HepG2 (cell line): Measurements from ENCODE around the gene GRIN2C. TPM values are rescaled to one million over a fixed set of nuclear protein-coding genes. Genes with fewer than 3 reads are reported as not detected.

Experiments
- CREM ChIP-seq, 2 experiments: sonication (generic) in 1 of 2; formaldehyde crosslinking in 1 of 2; IDR thresholded peaks; 2 replicates each; pipeline versions ENCODE4 v1.4.0 to v1.6.1; 2016 to 2020; ENCODE audit warnings: antibody characterized with exemption in 1 of 2, mild to moderate bottlenecking in 1 of 2, missing genetic modification reagents in 1 of 2
- FOXA1 ChIP-seq, 2 experiments: fragments of 450-650 bp in 1 of 2; sonication (generic) in 1 of 2; formaldehyde crosslinking in 1 of 2; IDR thresholded peaks; 2 replicates each; pipeline versions ENCODE4 v1.4.0 to v1.6.1; 2016 to 2020; ENCODE audit warnings: missing genetic modification reagents in 1 of 2
- HES4 ChIP-seq: sonication (generic); formaldehyde crosslinking; IDR thresholded peaks from 2 replicates; pipeline ENCODE4 v1.9.0; 2021; ENCODE audit warnings: mild to moderate bottlenecking, missing genetic modification reagents, borderline replicate concordance
- HMG20A ChIP-seq: IDR thresholded peaks from 2 replicates; pipeline ENCODE4 v1.6.1; 2016; ENCODE audit warnings: borderline replicate concordance
- HMG20B ChIP-seq: conservative IDR thresholded peaks from 2 replicates; pipeline ENCODE4 v1.6.1; 2016; ENCODE audit warnings: missing genetic modification reagents, missing compliant biosample characterization
- MIXL1 ChIP-seq: IDR thresholded peaks from 2 replicates; pipeline ENCODE4 v1.6.1; 2016
- RBM39 ChIP-seq: fragments of 200-400 bp; formaldehyde crosslinking; IDR thresholded peaks from one replicate; pipeline ENCODE4 v1.6.1; 2018; ENCODE audit warnings: antibody characterized with exemption, mild to moderate bottlenecking, low read depth, low read length; ENCODE audit not compliant: poor library complexity, severe bottlenecking
- RFX1 ChIP-seq: fragments of 450-650 bp; IDR thresholded peaks from 2 replicates; pipeline ENCODE4 v1.6.1; 2017
- RFX3 ChIP-seq: IDR thresholded peaks from 2 replicates; pipeline ENCODE4 v1.6.1; 2016; ENCODE audit warnings: missing biosample characterization, missing genetic modification reagents
- SALL1 ChIP-seq: sonication (generic); formaldehyde crosslinking; IDR thresholded peaks from 2 replicates; pipeline ENCODE4 v1.8.0; 2022; ENCODE audit warnings: mild to moderate bottlenecking, missing genetic modification reagents
- SYNCRIP ChIP-seq: fragments of 200-400 bp; formaldehyde crosslinking; IDR thresholded peaks from 2 replicates; pipeline ENCODE4 v1.6.1; 2018; ENCODE audit warnings: mild to moderate bottlenecking, low read depth, low read length; ENCODE audit not compliant: insufficient read depth
- TP53 ChIP-seq: sonication (generic); formaldehyde crosslinking; conservative IDR thresholded peaks from 2 replicates; pipeline ENCODE4 v1.4.0; 2020; ENCODE audit warnings: missing genetic modification reagents
- ZNF34 ChIP-seq: sonication (generic); formaldehyde crosslinking; IDR thresholded peaks from 2 replicates; pipeline ENCODE4 v1.4.0; 2020; ENCODE audit warnings: mild to moderate bottlenecking, missing genetic modification reagents, borderline replicate concordance
- ZNF350 ChIP-seq: sonication (generic); formaldehyde crosslinking; IDR thresholded peaks from 2 replicates; pipeline ENCODE4 v1.4.0; 2020; ENCODE audit warnings: mild to moderate bottlenecking, low read depth, missing genetic modification reagents, borderline replicate concordance
- ZNF383 ChIP-seq: sonication (generic); formaldehyde crosslinking; IDR thresholded peaks from 2 replicates; pipeline ENCODE4 v1.4.0; 2020; ENCODE audit warnings: missing genetic modification reagents, mild to moderate bottlenecking, borderline replicate concordance
- ZNF432 ChIP-seq: sonication (generic); formaldehyde crosslinking; IDR thresholded peaks from 2 replicates; pipeline ENCODE4 v1.5.0; 2020; ENCODE audit warnings: missing genetic modification reagents, mild to moderate bottlenecking, borderline replicate concordance
- ZNF446 ChIP-seq: sonication (generic); formaldehyde crosslinking; IDR thresholded peaks from 2 replicates; pipeline ENCODE4 v1.5.0; 2020; ENCODE audit warnings: mild to moderate bottlenecking, missing genetic modification reagents
- polyA plus RNA-seq, 8 experiments: library from polyadenylated mRNA; depleted of rRNA in 3 of 8; stranded (reverse) in 7 of 8; unstranded in 1 of 8; fragments of >200 nt; fragmentation: Illumina TruSeq in 4 of 8; extraction: Trizol in 4 of 8; gene quantifications; 2 replicates each; pipeline versions ENCODE4 v1.2.1 to v1.2.3, GENCODE V29; 2011 to 2016; ENCODE audit warnings: low read depth in 4 of 8, missing spikeins in 1 of 8, mixed read lengths in 1 of 8; ENCODE audit not compliant: insufficient read depth in 1 of 8
- total RNA-seq, 5 experiments: library from RNA; depleted of rRNA; stranded (reverse); fragments of >200 nt; fragmentation: Illumina TruSeq; extraction: Trizol; gene quantifications; 2 replicates each; pipeline ENCODE4 v1.2.3, GENCODE V29; 2016; ENCODE audit warnings: low read depth in 1 of 5
- TF ChIP-seq, protein P1 (sequence below): sonication (generic); formaldehyde crosslinking; IDR thresholded peaks from 2 replicates; pipeline ENCODE4 v1.5.1; 2020; ENCODE audit warnings: missing genetic modification reagents, mild to moderate bottlenecking, borderline replicate concordance
- TF ChIP-seq, protein P2 (sequence below): sonication (generic); formaldehyde crosslinking; IDR thresholded peaks from 2 replicates; pipeline ENCODE4 v1.5.0; 2020; ENCODE audit warnings: mild to moderate bottlenecking, missing genetic modification reagents
- TF ChIP-seq, protein P3 (sequence below): sonication (generic); formaldehyde crosslinking; IDR thresholded peaks from 2 replicates; pipeline ENCODE4 v1.4.0; 2020; ENCODE audit warnings: missing genetic modification reagents
- TF ChIP-seq, protein P4 (sequence below): sonication (generic); formaldehyde crosslinking; IDR thresholded peaks from 2 replicates; pipeline ENCODE4 v1.8.1; 2022; ENCODE audit warnings: mild to moderate bottlenecking, missing genetic modification reagents

Gene GRIN2C
- total and polyA plus RNA-seq, 2 of the 13 experiments (the other 11 are each of a cell fraction or from before 2014, with no cell fraction given), result 0.03 to 0.11 TPM

DNA sequence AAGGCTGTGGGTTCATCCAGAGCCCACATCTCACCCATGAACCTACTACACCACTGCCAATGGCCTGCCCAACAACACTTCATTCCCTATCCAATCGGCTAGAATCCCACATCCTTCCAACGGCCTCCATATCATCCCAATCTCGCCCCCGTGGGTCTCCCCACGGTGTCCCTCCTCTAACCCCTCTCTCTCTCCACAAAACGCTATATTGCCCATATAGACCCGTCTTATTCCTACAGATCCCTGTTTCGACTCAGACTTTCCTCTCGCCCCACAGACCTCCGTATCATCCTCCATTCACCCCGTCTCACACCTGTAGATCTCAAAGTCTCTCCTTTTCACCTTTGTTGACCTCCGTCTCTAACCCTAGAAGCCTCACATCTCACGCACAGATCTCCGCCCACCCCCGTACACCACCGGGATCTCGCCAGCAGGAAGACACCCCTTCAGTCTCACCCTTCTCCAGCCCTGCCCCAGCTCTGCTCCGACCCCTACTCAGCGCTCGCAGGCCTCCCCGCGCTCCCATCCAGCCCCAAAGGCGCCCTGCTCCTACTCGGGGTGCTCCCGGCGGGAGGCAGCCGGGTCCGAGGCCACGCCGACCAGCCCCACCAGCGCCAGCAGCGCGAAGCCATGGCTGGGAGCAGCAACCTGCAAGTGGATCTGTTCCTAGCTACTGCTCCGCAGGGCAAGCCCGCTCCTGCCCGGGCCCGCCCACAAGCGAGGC is 12.8 kb upstream of the GRIN2C start, which contains the start of gene FDXR (continued):
- TF ChIP-seq, protein P1, sequence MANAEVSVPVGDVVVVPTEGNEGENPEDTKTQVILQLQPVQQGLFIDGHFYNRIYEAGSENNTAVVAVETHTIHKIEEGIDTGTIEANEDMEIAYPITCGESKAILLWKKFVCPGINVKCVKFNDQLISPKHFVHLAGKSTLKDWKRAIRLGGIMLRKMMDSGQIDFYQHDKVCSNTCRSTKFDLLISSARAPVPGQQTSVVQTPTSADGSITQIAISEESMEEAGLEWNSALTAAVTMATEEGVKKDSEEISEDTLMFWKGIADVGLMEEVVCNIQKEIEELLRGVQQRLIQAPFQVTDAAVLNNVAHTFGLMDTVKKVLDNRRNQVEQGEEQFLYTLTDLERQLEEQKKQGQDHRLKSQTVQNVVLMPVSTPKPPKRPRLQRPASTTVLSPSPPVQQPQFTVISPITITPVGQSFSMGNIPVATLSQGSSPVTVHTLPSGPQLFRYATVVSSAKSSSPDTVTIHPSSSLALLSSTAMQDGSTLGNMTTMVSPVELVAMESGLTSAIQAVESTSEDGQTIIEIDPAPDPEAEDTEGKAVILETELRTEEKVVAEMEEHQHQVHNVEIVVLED (CRISPR knock-in tag), result peak; percentile 40
- TF ChIP-seq SYNCRIP, result no peak
- TF ChIP-seq ZNF350, result 0 out of 2 replicates have a peak, but pooled peaks have one; percentile 1
- no peak for TF ChIP-seq CREM (IDR thresholded peaks at IDR 0.05)
- 0 out of 2 replicates have a peak, but pooled peaks have one; percentile 37 for TF ChIP-seq CREM (CRISPR knock-in tag; IDR thresholded peaks at IDR 0.05)
- TF ChIP-seq MIXL1 (CRISPR knock-in tag), result no peak
- no peak for TF ChIP-seq RFX1
- TF ChIP-seq RFX3, result no peak
- TF ChIP-seq ZNF34 (CRISPR knock-in tag), result peak; percentile 6; the same call in 1 of the 2 replicates
- no peak for TF ChIP-seq HES4 (CRISPR knock-in tag)
- no peak for TF ChIP-seq HMG20B (CRISPR knock-in tag)
- TF ChIP-seq ZNF446 (CRISPR knock-in tag), result no peak
- TF ChIP-seq HMG20A, result no peak; the same call in 1 of the 2 replicates
- TF ChIP-seq, protein P2, sequence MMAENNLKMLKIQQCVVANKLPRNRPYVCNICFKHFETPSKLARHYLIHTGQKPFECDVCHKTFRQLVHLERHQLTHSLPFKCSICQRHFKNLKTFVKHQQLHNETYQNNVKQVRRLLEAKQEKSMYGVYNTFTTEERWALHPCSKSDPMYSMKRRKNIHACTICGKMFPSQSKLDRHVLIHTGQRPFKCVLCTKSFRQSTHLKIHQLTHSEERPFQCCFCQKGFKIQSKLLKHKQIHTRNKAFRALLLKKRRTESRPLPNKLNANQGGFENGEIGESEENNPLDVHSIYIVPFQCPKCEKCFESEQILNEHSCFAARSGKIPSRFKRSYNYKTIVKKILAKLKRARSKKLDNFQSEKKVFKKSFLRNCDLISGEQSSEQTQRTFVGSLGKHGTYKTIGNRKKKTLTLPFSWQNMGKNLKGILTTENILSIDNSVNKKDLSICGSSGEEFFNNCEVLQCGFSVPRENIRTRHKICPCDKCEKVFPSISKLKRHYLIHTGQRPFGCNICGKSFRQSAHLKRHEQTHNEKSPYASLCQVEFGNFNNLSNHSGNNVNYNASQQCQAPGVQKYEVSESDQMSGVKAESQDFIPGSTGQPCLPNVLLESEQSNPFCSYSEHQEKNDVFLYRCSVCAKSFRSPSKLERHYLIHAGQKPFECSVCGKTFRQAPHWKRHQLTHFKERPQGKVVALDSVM (CRISPR knock-in tag), result peak; percentile 75; the same call in 1 of the 2 replicates
- peak; percentile 90 for TF ChIP-seq TP53 (CRISPR knock-in tag)
- TF ChIP-seq FOXA1 (IDR thresholded peaks at IDR 0.05), result no peak
- TF ChIP-seq FOXA1 (CRISPR knock-in tag; IDR thresholded peaks at IDR 0.05), result no peak
- peak; percentile 91 for TF ChIP-seq RBM39
- TF ChIP-seq SALL1, result peak; percentile 76
- TF ChIP-seq, protein P3, sequence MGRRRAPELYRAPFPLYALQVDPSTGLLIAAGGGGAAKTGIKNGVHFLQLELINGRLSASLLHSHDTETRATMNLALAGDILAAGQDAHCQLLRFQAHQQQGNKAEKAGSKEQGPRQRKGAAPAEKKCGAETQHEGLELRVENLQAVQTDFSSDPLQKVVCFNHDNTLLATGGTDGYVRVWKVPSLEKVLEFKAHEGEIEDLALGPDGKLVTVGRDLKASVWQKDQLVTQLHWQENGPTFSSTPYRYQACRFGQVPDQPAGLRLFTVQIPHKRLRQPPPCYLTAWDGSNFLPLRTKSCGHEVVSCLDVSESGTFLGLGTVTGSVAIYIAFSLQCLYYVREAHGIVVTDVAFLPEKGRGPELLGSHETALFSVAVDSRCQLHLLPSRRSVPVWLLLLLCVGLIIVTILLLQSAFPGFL (CRISPR knock-in tag), result peak; percentile 69; the same call in 1 of the 2 replicates
- no peak for TF ChIP-seq ZNF383
- TF ChIP-seq, protein P4, sequence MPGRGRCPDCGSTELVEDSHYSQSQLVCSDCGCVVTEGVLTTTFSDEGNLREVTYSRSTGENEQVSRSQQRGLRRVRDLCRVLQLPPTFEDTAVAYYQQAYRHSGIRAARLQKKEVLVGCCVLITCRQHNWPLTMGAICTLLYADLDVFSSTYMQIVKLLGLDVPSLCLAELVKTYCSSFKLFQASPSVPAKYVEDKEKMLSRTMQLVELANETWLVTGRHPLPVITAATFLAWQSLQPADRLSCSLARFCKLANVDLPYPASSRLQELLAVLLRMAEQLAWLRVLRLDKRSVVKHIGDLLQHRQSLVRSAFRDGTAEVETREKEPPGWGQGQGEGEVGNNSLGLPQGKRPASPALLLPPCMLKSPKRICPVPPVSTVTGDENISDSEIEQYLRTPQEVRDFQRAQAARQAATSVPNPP, result peak; percentile 78; the same call in 1 of the 2 replicates
- no peak for TF ChIP-seq ZNF432 (CRISPR knock-in tag)
